Astrocyte (in vitro differentiated cells and primary cell): ENCODE data around the gene NRAP.

ENCODE experiments used
- EZH2 ChIP-seq: IDR thresholded peaks from 2 replicates; pipeline ENCODE4 v1.6.1; 2012; ENCODE audit warnings: mild to moderate bottlenecking, low read length, inconsistent platforms; ENCODE audit not compliant: insufficient read depth
- TF ChIP-seq, protein P1 (sequence below): IDR thresholded peaks from 2 replicates; pipeline ENCODE4 v1.5.1; 2011; ENCODE audit warnings: low read depth, mild to moderate bottlenecking, inconsistent platforms, low read length, moderate library complexity; ENCODE audit not compliant: insufficient read depth

DNA sequence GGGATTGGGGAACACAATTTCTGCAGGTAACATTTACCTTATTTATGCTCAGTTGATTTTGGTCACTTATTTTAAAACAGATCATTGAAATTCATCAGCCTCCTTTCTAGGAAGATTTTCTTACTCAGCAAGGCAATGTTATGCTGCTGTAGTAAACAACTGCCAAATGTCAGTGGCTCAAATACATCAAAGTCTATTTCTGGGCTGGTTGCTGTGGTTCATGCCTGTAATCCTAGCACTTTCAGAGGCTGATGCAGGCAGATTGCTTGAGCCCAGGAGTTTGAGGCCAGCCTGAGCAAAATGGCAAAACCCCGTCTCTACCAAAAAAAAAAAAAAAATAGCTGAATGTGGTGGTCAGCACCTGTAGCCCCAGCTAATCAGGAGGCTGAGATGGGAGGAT lies 85.1 kb downstream of the NRAP start:
- TF ChIP-seq, protein P1, sequence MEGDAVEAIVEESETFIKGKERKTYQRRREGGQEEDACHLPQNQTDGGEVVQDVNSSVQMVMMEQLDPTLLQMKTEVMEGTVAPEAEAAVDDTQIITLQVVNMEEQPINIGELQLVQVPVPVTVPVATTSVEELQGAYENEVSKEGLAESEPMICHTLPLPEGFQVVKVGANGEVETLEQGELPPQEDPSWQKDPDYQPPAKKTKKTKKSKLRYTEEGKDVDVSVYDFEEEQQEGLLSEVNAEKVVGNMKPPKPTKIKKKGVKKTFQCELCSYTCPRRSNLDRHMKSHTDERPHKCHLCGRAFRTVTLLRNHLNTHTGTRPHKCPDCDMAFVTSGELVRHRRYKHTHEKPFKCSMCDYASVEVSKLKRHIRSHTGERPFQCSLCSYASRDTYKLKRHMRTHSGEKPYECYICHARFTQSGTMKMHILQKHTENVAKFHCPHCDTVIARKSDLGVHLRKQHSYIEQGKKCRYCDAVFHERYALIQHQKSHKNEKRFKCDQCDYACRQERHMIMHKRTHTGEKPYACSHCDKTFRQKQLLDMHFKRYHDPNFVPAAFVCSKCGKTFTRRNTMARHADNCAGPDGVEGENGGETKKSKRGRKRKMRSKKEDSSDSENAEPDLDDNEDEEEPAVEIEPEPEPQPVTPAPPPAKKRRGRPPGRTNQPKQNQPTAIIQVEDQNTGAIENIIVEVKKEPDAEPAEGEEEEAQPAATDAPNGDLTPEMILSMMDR, result no peak
- no peak for TF ChIP-seq EZH2
